Caco-2 (cell line): ENCODE data around the gene C1orf226. TPM values are rescaled to one million over a fixed set of nuclear protein-coding genes. Genes with fewer than 3 reads are reported as not detected.
"Not testable (repeated sequence)": the region's sequence is repeated elsewhere in the genome, so short reads cannot be mapped to it uniquely, and the experiment has no call there.

Experiments used
- BruUV-seq: library from RNA; stranded (reverse); fragments of 400-500 nt; replicated peaks from 2 replicates; lab custom pipeline; 2021; lab: Mats Ljungman, UMichigan
- CTCF ChIA-PET: fragments of 300-600 bp; sonication (Branson Sonifier 250); formaldehyde crosslinking; loops from one replicate; lab custom pipeline; 2022; ENCODE audit warnings: antibody characterized with exemption; lab: Charles Lee
- POLR2A ChIA-PET: fragments of 300-600 bp; sonication (Branson Sonifier 250); formaldehyde crosslinking; loops from one replicate; lab custom pipeline; 2022; ENCODE audit warnings: antibody characterized with exemption; lab: Charles Lee
- DNase-seq, 2 experiments: peaks; one replicate each; pipeline versions ENCODE4 v3.0.0 to v3.0.0-alpha.2; 2020 to 2022
- H3K27me3 ChIP-seq: replicated peaks from 2 replicates; pipeline ENCODE4 v1.6.0; 2011; ENCODE audit warnings: low read length; ENCODE audit not compliant: control insufficient read depth, insufficient read depth
- H3K36me3 ChIP-seq: 2 replicates; pipeline ENCODE4 v1.5.1; 2011; ENCODE audit warnings: low read length; ENCODE audit not compliant: control insufficient read depth, insufficient read depth
- H3K4me1 ChIP-seq: fragments of 250-450 bp; sonication (Bioruptor Pico); 2 replicates; pipeline ENCODE4 v1.5.1; 2020; ENCODE audit warnings: mild to moderate bottlenecking
- H3K4me3 ChIP-seq: 2 replicates; pipeline ENCODE4 v1.5.1; 2011; ENCODE audit warnings: low read depth, mild to moderate bottlenecking, control low read depth, low read length
- H3K9me3 ChIP-seq: fragments of 250-450 bp; sonication (Bioruptor Pico); 2 replicates; pipeline ENCODE4 v1.5.1; 2020; ENCODE audit warnings: mild to moderate bottlenecking, moderate library complexity
- H3K27ac Mint-ChIP-seq: one replicate; pipeline ENCODE4 v1.8.0; 2022; ENCODE audit warnings: mixed read lengths; ENCODE audit not compliant: unreplicated experiment
- H3K27me3 Mint-ChIP-seq: one replicate; pipeline ENCODE4 v1.8.0; 2022; ENCODE audit warnings: mixed read lengths; ENCODE audit not compliant: insufficient read depth, unreplicated experiment
- H3K36me3 Mint-ChIP-seq: one replicate; pipeline ENCODE4 v1.8.0; 2022; ENCODE audit warnings: mild to moderate bottlenecking, mixed read lengths; ENCODE audit not compliant: insufficient read depth, unreplicated experiment
- H3K4me1 Mint-ChIP-seq: one replicate; pipeline ENCODE4 v1.8.0; 2022; ENCODE audit warnings: low read depth, mixed read lengths; ENCODE audit not compliant: unreplicated experiment
- H3K4me3 Mint-ChIP-seq: one replicate; pipeline ENCODE4 v1.8.0; 2022; ENCODE audit warnings: mild to moderate bottlenecking, moderate library complexity, mixed read lengths; ENCODE audit not compliant: unreplicated experiment
- H3K9me3 Mint-ChIP-seq: one replicate; pipeline ENCODE4 v1.8.0; 2022; ENCODE audit warnings: mixed read lengths; ENCODE audit not compliant: unreplicated experiment
- intact Hi-C: fragments of 100-400 bp; cut with micrococcal nuclease; formaldehyde crosslinking; loops from one replicate; pipeline ENCODE4 v1.10.0; 2022; ENCODE audit not compliant: unreplicated experiment
- total RNA-seq: library from RNA; stranded (reverse); gene quantifications from 2 replicates; pipeline ENCODE4 v1.2.3, GENCODE V29; 2022
- TF ChIP-seq, protein P1 (sequence below), 2 experiments: fragments of 200-600 bp in 1 of 2; IDR thresholded peaks; 1 replicate in 1 of 2; 2 replicates in 1 of 2; pipeline versions ENCODE4 v1.5.1 to v1.8.0; 2011 to 2022; ENCODE audit warnings: antibody characterized with exemption in 1 of 2, control low read depth in 1 of 2, inconsistent platforms in 1 of 2, low read depth in 1 of 2, low read length in 1 of 2, mild to moderate bottlenecking in 1 of 2, moderate library complexity in 1 of 2; ENCODE audit not compliant: insufficient read depth in 1 of 2, severe bottlenecking in 1 of 2, unreplicated experiment in 1 of 2

C1orf226 gene
- total RNA-seq, 1 experiment from 2014 or later, result 7.3 TPM

DNA sequence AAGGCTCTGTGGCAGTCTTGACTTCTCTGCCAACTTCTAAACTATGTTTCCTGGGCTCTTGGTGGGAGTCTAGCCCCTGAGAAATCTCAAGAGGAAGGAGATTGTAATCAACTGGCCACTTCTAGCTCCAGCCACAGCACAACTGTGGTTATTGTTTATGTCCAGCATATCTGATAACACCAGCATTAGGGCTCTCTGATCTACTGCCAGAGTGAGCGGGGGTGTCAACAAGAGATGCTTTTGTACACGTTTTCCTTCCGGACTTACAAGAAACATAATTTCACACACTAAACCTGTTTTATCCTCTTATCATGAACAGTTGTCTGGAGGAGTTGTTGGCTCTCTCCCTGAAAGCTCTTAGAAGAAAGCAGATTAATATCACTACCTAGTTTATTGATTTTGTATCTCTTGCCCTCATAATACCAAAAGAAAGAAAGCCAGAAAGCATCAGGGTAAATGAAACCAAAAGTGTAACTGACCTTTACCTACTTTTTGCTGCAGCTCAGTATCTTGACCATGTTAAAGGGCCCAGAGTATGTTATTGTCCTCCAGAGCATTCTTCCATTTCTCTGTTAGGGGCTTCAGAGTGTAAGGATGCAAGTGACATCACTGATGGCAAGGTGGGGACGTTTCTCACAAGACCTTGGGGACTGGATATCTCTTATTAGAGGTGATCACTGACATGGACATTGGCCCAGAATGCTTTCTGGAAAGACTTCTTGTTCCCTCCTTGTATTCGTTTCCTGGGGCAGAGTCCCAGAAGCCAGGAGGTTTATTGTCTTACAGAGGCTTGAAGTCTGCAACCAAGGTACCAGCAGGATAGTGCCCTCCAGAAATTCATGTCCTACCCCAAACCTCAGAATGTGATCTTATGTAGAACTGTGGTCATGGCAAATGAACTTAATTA, 40.0 kb downstream of the C1orf226 start:
- H3K4me1 ChIP-seq, result no peaks in the 10 kb centered on the region
- no peak for DNase-seq
- intact Hi-C loops, result no loop called here
- no peaks in the 10 kb centered on the region for H3K9me3 ChIP-seq
- Mint-ChIP-seq H3K27me3 (peaks cover 3% of the 10 kb centered on the region), H3K4me3 (no peak overlapping the region), H3K27ac (no peak overlapping the region), H3K36me3 (no peaks in the 10 kb centered on the region), H3K9me3 (no peaks in the 10 kb centered on the region), H3K4me1 (no peaks in the 10 kb centered on the region)
- TF ChIP-seq, protein P1, sequence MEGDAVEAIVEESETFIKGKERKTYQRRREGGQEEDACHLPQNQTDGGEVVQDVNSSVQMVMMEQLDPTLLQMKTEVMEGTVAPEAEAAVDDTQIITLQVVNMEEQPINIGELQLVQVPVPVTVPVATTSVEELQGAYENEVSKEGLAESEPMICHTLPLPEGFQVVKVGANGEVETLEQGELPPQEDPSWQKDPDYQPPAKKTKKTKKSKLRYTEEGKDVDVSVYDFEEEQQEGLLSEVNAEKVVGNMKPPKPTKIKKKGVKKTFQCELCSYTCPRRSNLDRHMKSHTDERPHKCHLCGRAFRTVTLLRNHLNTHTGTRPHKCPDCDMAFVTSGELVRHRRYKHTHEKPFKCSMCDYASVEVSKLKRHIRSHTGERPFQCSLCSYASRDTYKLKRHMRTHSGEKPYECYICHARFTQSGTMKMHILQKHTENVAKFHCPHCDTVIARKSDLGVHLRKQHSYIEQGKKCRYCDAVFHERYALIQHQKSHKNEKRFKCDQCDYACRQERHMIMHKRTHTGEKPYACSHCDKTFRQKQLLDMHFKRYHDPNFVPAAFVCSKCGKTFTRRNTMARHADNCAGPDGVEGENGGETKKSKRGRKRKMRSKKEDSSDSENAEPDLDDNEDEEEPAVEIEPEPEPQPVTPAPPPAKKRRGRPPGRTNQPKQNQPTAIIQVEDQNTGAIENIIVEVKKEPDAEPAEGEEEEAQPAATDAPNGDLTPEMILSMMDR (IDR thresholded peaks at IDR 0.05; ENCODE audit: insufficient read depth in 1 of 2, low read depth in 1 of 2, low read length in 1 of 2, severe bottlenecking in 1 of 2, unreplicated experiment in 1 of 2), result no peak
- H3K27me3 ChIP-seq, result no peaks in the 10 kb centered on the region
- H3K36me3 ChIP-seq, result no peaks in the 10 kb centered on the region
- H3K4me3 ChIP-seq, result no peak overlapping the region
- ChIA-PET POLR2A (no interaction called here), CTCF (no interaction called here)
- no TSS peak for BruUV-seq

DNA sequence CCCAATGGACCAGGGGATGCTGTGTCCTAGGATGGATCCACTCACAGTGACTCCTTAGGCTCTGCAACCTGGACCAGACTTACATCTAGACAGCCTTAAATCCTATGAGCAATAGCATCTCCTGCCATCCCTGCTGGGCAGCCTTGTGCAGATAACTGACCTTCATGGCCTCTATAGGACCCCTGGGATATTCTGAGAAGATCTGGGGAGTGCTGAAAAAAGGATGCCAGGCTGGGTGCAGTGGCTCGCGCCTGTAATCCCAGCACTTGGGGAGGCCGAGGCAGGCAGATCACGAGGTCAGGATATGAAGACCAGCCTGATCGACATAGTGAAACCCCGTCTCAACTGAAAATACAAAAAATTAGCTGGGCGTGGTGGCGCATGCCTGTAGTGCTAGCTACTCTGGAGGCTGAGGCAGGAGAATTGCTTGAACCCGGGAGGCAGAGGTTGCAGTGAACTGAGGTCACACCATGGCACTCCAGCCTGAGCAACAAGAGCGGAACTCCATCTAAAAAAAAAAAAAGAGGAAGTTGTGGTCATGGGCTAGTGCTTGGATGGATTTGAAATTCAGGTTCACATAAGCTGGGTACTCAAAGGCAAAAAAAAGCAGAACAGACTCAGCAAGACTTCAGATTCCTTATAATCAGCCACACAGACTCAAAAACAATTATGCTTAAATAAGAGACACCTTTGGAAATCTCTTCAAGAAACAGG, 41.3 kb downstream of the C1orf226 start:
- no peaks in the 10 kb centered on the region for H3K36me3 ChIP-seq
- Mint-ChIP-seq H3K4me1 (no peaks in the 10 kb centered on the region), H3K4me3 (no peak overlapping the region), H3K36me3 (no peaks in the 10 kb centered on the region), H3K9me3 (no peaks in the 10 kb centered on the region), H3K27me3 (peaks cover 3% of the 10 kb centered on the region), H3K27ac (no peak overlapping the region)
- H3K4me3 ChIP-seq, result no peak overlapping the region
- BruUV-seq, result no TSS peak
- POLR2A ChIA-PET, result no interaction called here
- no peak for DNase-seq
- H3K27me3 ChIP-seq, result no peaks in the 10 kb centered on the region
- CTCF ChIA-PET, result no interaction called here
- intact Hi-C loops, result no loop called here
- TF ChIP-seq, protein P1 (IDR thresholded peaks at IDR 0.05; ENCODE audit: insufficient read depth in 1 of 2, low read depth in 1 of 2, low read length in 1 of 2, severe bottlenecking in 1 of 2, unreplicated experiment in 1 of 2), result no peak
- no peaks in the 10 kb centered on the region for H3K9me3 ChIP-seq
- H3K4me1 ChIP-seq, result no peaks in the 10 kb centered on the region

- no peak for DNase-seq
- no peaks in the 10 kb centered on the region for H3K36me3 Mint-ChIP-seq
- intact Hi-C loops, result no loop called here
- TF ChIP-seq, protein P1 (IDR thresholded peaks at IDR 0.05; ENCODE audit: insufficient read depth in 1 of 2, low read depth in 1 of 2, low read length in 1 of 2, severe bottlenecking in 1 of 2, unreplicated experiment in 1 of 2), result no peak
- POLR2A ChIA-PET, result no interaction called here
- Histone ChIP-seq H3K4me1 (no peaks in the 10 kb centered on the region), H3K27me3 (no peaks in the 10 kb centered on the region), H3K9me3 (no peaks in the 10 kb centered on the region), H3K36me3 (no peaks in the 10 kb centered on the region), H3K4me3 (no peak overlapping the region)
- CTCF ChIA-PET, result no interaction called here
- H3K4me1 Mint-ChIP-seq, result no peaks in the 10 kb centered on the region
- BruUV-seq, result no TSS peak
- H3K4me3 Mint-ChIP-seq, result no peak overlapping the region
- H3K27me3 Mint-ChIP-seq, result no peaks in the 10 kb centered on the region
- H3K27ac Mint-ChIP-seq, result no peak overlapping the region
- no peaks in the 10 kb centered on the region for H3K9me3 Mint-ChIP-seq
Observed at GRCh38 chr1:162430583-162430982, 49.1 kb downstream of the C1orf226 start.

GRCh38 chr1:162432977-162433713, 51.6 kb downstream of the C1orf226 start:
- BruUV-seq, H3K36me3 Mint-ChIP-seq, H3K27me3 ChIP-seq, H3K4me3 Mint-ChIP-seq, H3K9me3 ChIP-seq, H3K4me1 Mint-ChIP-seq, H3K27ac Mint-ChIP-seq, H3K36me3 ChIP-seq, CTCF ChIA-PET, H3K9me3 Mint-ChIP-seq, H3K4me1 ChIP-seq, POLR2A ChIA-PET, DNase-seq, H3K27me3 Mint-ChIP-seq, H3K4me3 ChIP-seq, intact Hi-C loops: not testable (repeated sequence)
